Keratinocyte (primary cell): ENCODE measurements around the gene PDE4A. TPM values are rescaled to one million over a fixed set of nuclear protein-coding genes. Genes with fewer than 3 reads are reported as not detected.
A peak's percentile ranks its signal among the peaks of the same experiment; 100 is the strongest.

ENCODE experiments used
- DNase-seq: peaks from one replicate; pipeline ENCODE4 v3.0.0-alpha.2; 2011; ENCODE audit warnings: low read depth, missing footprints, low spot score
- FAIRE-seq: peaks from 2 replicates; lab custom pipeline; 2011; peaks lifted over from hg19 to GRCh38; lab: Jason Lieb, UNC
- H2AFZ ChIP-seq: 2 replicates; pipeline ENCODE4 v1.6.0; 2012; ENCODE audit warnings: low read length, control low read depth, inconsistent platforms; ENCODE audit not compliant: control insufficient read depth
- H3K27ac ChIP-seq: 2 replicates; pipeline ENCODE4 v1.5.1; 2011; ENCODE audit warnings: low read length; ENCODE audit not compliant: control insufficient read depth, insufficient read depth
- H3K27me3 ChIP-seq: 3 replicates; pipeline ENCODE4 v1.6.0; 2011; ENCODE audit warnings: low read length; ENCODE audit not compliant: control insufficient read depth, insufficient read depth; ENCODE audit errors: extremely low read depth
- H3K36me3 ChIP-seq, 2 experiments: 2 replicates in 1 of 2; 3 replicates in 1 of 2; pipeline ENCODE4 v1.5.1; 2011; ENCODE audit warnings: low read length in 2 of 2, mild to moderate bottlenecking in 1 of 2; ENCODE audit not compliant: control insufficient read depth in 2 of 2, insufficient read depth in 2 of 2; ENCODE audit errors: extremely low read depth in 1 of 2
- H3K4me1 ChIP-seq: 3 replicates; pipeline ENCODE4 v1.5.1; 2011; ENCODE audit warnings: low read length; ENCODE audit not compliant: control insufficient read depth, insufficient read depth; ENCODE audit errors: extremely low read depth
- H3K4me2 ChIP-seq: 3 replicates; pipeline ENCODE4 v1.6.0; 2011; ENCODE audit warnings: low read depth, low read length; ENCODE audit not compliant: control insufficient read depth, insufficient read depth; ENCODE audit errors: extremely low read depth
- H3K4me3 ChIP-seq, 3 experiments: fragments of 200-600 bp in 1 of 3; sonication (generic) in 1 of 3; 2 replicates in 2 of 3; 3 replicates in 1 of 3; pipeline ENCODE4 v1.5.1; 2011 to 2016; ENCODE audit warnings: low read length in 3 of 3, mild to moderate bottlenecking in 3 of 3, control low read depth in 2 of 3, inconsistent platforms in 1 of 3, low read depth in 1 of 3, mixed read lengths in 1 of 3, mixed run types in 1 of 3, moderate library complexity in 1 of 3; ENCODE audit not compliant: control insufficient read depth in 2 of 3, insufficient read depth in 2 of 3; ENCODE audit errors: extremely low read depth in 1 of 3
- H3K79me2 ChIP-seq: 2 replicates; pipeline ENCODE4 v1.6.0; 2012; ENCODE audit warnings: low read length; ENCODE audit not compliant: control insufficient read depth, insufficient read depth
- H3K9ac ChIP-seq: 3 replicates; pipeline ENCODE4 v1.6.0; 2011; ENCODE audit warnings: low read length; ENCODE audit not compliant: control insufficient read depth, insufficient read depth; ENCODE audit errors: extremely low read depth
- H3K9me1 ChIP-seq: 3 replicates; pipeline ENCODE4 v1.6.0; 2011; ENCODE audit warnings: low read length; ENCODE audit not compliant: control insufficient read depth, insufficient read depth; ENCODE audit errors: extremely low read depth
- H3K9me3 ChIP-seq: 2 replicates; pipeline ENCODE4 v1.5.1; 2012; ENCODE audit warnings: low read depth, low read length; ENCODE audit not compliant: control insufficient read depth
- H4K20me1 ChIP-seq: 3 replicates; pipeline ENCODE4 v1.6.0; 2011; ENCODE audit warnings: low read length; ENCODE audit not compliant: control insufficient read depth, insufficient read depth; ENCODE audit errors: extremely low read depth
- EZH2 ChIP-seq: IDR thresholded peaks from one replicate; pipeline ENCODE4 v1.6.1; 2012; ENCODE audit warnings: inconsistent platforms, mild to moderate bottlenecking, low read length, moderate library complexity
- dilution Hi-C: fragments of 300-500 bp; cut with MboI; formaldehyde crosslinking; loops from one replicate; pipeline ENCODE4 v1.7.0; 2020; ENCODE audit warnings: low sequenced_read_pairs; ENCODE audit not compliant: extremely low pct_ligation_motif_present
- polyA plus RNA-seq, 5 experiments: library from polyadenylated mRNA; depleted of rRNA in 3 of 5; stranded (reverse) in 3 of 5; stranded (forward) in 1 of 5; unstranded in 1 of 5; fragments of >200 nt; gene quantifications; 1 replicate in 1 of 5; 2 replicates in 3 of 5; 3 replicates in 1 of 5; pipeline versions ENCODE4 v1.2.1 to v1.2.3, GENCODE V29; 2011 to 2012; ENCODE audit warnings: missing spikeins in 2 of 5, low read depth in 1 of 5, low replicate concordance in 1 of 5
- TF ChIP-seq, protein P1 (sequence below), 3 experiments: IDR thresholded peaks in 1 of 3; conservative IDR thresholded peaks in 1 of 3; optimal IDR thresholded peaks in 1 of 3; 2 replicates in 2 of 3; 3 replicates in 1 of 3; pipeline versions ENCODE3 to v1.5.1; 2011; ENCODE audit warnings: low read length in 3 of 3, mild to moderate bottlenecking in 3 of 3, moderate library complexity in 2 of 3, control low read depth in 1 of 3, inconsistent platforms in 1 of 3; ENCODE audit not compliant: insufficient read depth in 2 of 3; ENCODE audit errors: extremely low read depth in 1 of 3

Gene PDE4A
- polyA plus RNA-seq, 1 donor (not counting 4 experiments of a cell fraction or from before 2014, with no cell fraction given), result 0.09 TPM

DNA sequence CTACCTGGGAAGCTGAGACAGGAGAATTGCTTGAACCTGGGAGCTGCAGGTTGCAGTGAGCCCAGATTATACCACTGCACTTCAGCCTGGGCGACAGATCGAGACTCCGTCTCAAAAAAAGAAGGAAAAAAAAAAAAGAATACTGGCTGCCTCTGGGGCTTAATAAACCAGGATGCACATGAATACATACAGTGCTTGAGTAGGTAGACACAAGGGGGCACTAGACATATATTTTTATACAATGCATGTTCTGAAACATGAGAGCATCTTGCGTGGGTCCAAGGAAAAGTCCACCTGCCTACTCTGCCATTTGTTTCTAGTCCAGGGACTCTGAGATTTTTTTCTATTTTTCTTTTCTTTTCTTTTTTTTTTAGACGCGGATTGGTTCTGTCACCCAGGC, 51.6 kb downstream of the PDE4A start:
- Histone ChIP-seq H3K4me1 (no peaks in the 10 kb centered on the region), H3K27me3 (no peaks in the 10 kb centered on the region), H3K4me2 (no peak overlapping the region), H3K36me3 (no peaks in the 10 kb centered on the region), H4K20me1 (no peaks in the 10 kb centered on the region), H3K9me1 (no peaks in the 10 kb centered on the region), H2AFZ (no peak overlapping the region), H3K27ac (no peak overlapping the region), H3K4me3 (no peak overlapping the region), H3K9ac (no peak overlapping the region), H3K79me2 (no peaks in the 10 kb centered on the region), H3K9me3 (no peaks in the 10 kb centered on the region)
- DNase-seq, result no peak
- TF ChIP-seq, protein P1, sequence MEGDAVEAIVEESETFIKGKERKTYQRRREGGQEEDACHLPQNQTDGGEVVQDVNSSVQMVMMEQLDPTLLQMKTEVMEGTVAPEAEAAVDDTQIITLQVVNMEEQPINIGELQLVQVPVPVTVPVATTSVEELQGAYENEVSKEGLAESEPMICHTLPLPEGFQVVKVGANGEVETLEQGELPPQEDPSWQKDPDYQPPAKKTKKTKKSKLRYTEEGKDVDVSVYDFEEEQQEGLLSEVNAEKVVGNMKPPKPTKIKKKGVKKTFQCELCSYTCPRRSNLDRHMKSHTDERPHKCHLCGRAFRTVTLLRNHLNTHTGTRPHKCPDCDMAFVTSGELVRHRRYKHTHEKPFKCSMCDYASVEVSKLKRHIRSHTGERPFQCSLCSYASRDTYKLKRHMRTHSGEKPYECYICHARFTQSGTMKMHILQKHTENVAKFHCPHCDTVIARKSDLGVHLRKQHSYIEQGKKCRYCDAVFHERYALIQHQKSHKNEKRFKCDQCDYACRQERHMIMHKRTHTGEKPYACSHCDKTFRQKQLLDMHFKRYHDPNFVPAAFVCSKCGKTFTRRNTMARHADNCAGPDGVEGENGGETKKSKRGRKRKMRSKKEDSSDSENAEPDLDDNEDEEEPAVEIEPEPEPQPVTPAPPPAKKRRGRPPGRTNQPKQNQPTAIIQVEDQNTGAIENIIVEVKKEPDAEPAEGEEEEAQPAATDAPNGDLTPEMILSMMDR (optimal IDR thresholded peaks at IDR 0.05 in 1 of 3, IDR thresholded peaks at IDR 0.05 in 1 of 3, conservative IDR thresholded peaks at IDR 0.05 in 1 of 3; ENCODE audit: extremely low read depth in 1 of 3, insufficient read depth in 2 of 3, low read length in 3 of 3), result peak; percentile 28 to 48 (median 43)
- TF ChIP-seq EZH2, result no peak
- dilution Hi-C loops, result no loop called here
- FAIRE-seq, result no peak

DNA sequence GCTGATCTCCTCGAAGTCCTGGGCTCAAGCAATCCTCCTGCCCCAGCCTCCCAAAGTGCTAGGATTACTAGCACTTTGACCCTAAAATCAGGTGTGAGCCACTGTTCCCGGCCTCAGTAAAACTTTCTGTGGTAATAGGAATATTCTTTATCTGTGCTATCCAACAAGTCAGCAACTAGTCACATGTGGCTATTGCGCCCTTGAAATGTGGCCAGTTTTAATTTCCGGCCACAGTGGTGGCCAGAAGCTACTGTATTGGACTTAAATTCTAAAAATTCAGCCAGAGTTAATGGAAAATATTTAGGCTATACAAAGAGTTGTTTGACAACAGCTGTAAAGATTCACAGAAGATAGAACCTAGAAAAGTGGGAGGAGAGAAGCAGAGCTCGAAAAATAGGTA, 52.9 kb downstream of the PDE4A start:
- H3K36me3 ChIP-seq, result no peaks in the 10 kb centered on the region
- H3K4me3 ChIP-seq, result no peak overlapping the region
- TF ChIP-seq EZH2, result no peak
- TF ChIP-seq, protein P1 (optimal IDR thresholded peaks at IDR 0.05 in 1 of 3, IDR thresholded peaks at IDR 0.05 in 1 of 3, conservative IDR thresholded peaks at IDR 0.05 in 1 of 3; ENCODE audit: extremely low read depth in 1 of 3, insufficient read depth in 2 of 3, low read length in 3 of 3), result no peak
- no peak overlapping the region for H3K27ac ChIP-seq
- no peaks in the 10 kb centered on the region for H3K9me3 ChIP-seq
- H4K20me1 ChIP-seq, result no peaks in the 10 kb centered on the region
- no peaks in the 10 kb centered on the region for H3K9me1 ChIP-seq
- H3K79me2 ChIP-seq, result no peaks in the 10 kb centered on the region
- H2AFZ ChIP-seq, result no peak overlapping the region
- DNase-seq (no peak), FAIRE-seq (no peak)
- dilution Hi-C loops, result no loop called here
- H3K4me2 ChIP-seq, result no peak overlapping the region
- H3K27me3 ChIP-seq, result no peaks in the 10 kb centered on the region
- H3K9ac ChIP-seq, result no peak overlapping the region
- no peaks in the 10 kb centered on the region for H3K4me1 ChIP-seq
